C4-2B (cell line): ENCODE measurements around the gene OSBPL8.

Experiments used
- ZFX ChIP-seq: fragments of 450-650 bp; IDR thresholded peaks from 2 replicates; pipeline ENCODE4 v1.6.1; 2017
- TF ChIP-seq, protein P1 (sequence below): fragments of 450-650 bp; conservative IDR thresholded peaks from 2 replicates; pipeline ENCODE4 v1.5.1; 2017; ENCODE audit warnings: mild to moderate bottlenecking

DNA sequence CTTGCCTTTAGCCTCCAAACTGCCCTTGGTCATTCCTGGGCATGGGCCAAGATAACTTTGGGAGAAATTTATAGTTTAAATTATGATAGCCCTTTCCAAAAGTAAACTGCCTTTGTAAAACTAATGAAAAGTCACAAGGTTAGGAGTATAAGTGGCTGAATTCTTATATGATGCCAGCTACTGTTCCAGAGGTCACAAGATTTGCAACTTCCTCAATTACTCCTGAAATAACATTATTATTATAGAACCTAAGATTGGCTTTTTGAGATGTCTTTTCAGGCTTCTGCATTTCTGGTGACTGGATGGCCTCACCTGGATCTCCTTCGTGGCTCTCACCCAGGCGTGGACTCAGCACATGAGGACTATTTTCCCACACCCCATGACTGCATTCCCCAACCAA, 55.0 kb downstream of the OSBPL8 start:
- TF ChIP-seq, protein P1, sequence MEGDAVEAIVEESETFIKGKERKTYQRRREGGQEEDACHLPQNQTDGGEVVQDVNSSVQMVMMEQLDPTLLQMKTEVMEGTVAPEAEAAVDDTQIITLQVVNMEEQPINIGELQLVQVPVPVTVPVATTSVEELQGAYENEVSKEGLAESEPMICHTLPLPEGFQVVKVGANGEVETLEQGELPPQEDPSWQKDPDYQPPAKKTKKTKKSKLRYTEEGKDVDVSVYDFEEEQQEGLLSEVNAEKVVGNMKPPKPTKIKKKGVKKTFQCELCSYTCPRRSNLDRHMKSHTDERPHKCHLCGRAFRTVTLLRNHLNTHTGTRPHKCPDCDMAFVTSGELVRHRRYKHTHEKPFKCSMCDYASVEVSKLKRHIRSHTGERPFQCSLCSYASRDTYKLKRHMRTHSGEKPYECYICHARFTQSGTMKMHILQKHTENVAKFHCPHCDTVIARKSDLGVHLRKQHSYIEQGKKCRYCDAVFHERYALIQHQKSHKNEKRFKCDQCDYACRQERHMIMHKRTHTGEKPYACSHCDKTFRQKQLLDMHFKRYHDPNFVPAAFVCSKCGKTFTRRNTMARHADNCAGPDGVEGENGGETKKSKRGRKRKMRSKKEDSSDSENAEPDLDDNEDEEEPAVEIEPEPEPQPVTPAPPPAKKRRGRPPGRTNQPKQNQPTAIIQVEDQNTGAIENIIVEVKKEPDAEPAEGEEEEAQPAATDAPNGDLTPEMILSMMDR, result no peak
- TF ChIP-seq ZFX, result no peak
